Type B pancreatic cell (in vitro differentiated cells): ENCODE results near the gene RAD51B. TPM values are rescaled to one million over a fixed set of nuclear protein-coding genes. Genes with fewer than 3 reads are reported as not detected.

Experiments
- DNase-seq: peaks from one replicate; pipeline ENCODE4 v3.0.0; 2021; ENCODE audit warnings: mixed read lengths; ENCODE audit not compliant: unreplicated experiment; ENCODE audit errors: extremely low spot score
- H3K27ac Mint-ChIP-seq: 2 replicates; pipeline ENCODE4 v1.8.0; 2021; ENCODE audit warnings: mild to moderate bottlenecking, mixed read lengths
- H3K27me3 Mint-ChIP-seq: 2 replicates; pipeline ENCODE4 v1.8.0; 2021; ENCODE audit warnings: mixed read lengths
- H3K36me3 Mint-ChIP-seq: 2 replicates; pipeline ENCODE4 v1.8.0; 2021; ENCODE audit warnings: mixed read lengths
- H3K4me1 Mint-ChIP-seq: one replicate; pipeline ENCODE4 v1.8.0; 2021; ENCODE audit warnings: mixed read lengths; ENCODE audit not compliant: unreplicated experiment
- H3K4me3 Mint-ChIP-seq: 2 replicates; pipeline ENCODE4 v1.8.0; 2021; ENCODE audit warnings: mild to moderate bottlenecking, mixed read lengths
- H3K9me3 Mint-ChIP-seq: 2 replicates; pipeline ENCODE4 v1.8.0; 2021; ENCODE audit warnings: mixed read lengths
- total RNA-seq: library from RNA; stranded (reverse); gene quantifications from 2 replicates; pipeline ENCODE4 v1.2.1, GENCODE V29; 2021; ENCODE audit warnings: low replicate concordance
- TF ChIP-seq, protein P1 (sequence below): fragments of 200-600 bp; sonication (generic); conservative IDR thresholded peaks from 2 replicates; pipeline ENCODE4 v1.5.0; 2021; ENCODE audit warnings: antibody characterized with exemption, mild to moderate bottlenecking

The RAD51B gene
- total RNA-seq, 1 donor from 2014 or later = 27.3 TPM

DNA sequence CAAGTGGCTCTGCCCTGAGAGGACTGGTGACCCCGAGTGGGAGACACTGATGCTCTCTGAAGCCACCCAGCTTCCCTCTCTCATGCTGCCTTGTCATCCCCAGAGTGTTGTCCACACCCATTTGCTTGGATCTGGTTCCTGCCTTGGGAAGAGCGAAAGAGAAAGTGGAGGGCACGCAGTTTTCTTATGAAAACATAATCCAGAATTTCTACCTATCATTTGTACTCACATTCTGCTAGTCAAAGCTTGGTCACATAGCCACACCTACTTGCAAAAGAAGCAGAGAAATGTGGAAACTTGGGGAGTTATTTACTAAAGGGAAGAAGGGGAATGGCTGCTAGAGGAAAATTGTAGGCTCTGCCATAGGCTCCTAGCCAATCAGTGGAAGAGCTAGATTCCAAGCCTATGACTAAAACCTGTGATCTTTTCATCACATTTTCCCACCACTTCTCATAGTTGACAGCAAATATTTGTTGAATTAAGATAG, 647.0 kb downstream of the RAD51B start:
- H3K27me3 Mint-ChIP-seq = no peaks in the 10 kb centered on the region
- DNase-seq = no peak
- peaks cover 60% of the 10 kb centered on the region for H3K4me1 Mint-ChIP-seq
- H3K4me3 Mint-ChIP-seq = peak overlapping the region; percentile 42
- H3K27ac Mint-ChIP-seq = peak overlapping the region; percentile 94
- TF ChIP-seq, protein P1, sequence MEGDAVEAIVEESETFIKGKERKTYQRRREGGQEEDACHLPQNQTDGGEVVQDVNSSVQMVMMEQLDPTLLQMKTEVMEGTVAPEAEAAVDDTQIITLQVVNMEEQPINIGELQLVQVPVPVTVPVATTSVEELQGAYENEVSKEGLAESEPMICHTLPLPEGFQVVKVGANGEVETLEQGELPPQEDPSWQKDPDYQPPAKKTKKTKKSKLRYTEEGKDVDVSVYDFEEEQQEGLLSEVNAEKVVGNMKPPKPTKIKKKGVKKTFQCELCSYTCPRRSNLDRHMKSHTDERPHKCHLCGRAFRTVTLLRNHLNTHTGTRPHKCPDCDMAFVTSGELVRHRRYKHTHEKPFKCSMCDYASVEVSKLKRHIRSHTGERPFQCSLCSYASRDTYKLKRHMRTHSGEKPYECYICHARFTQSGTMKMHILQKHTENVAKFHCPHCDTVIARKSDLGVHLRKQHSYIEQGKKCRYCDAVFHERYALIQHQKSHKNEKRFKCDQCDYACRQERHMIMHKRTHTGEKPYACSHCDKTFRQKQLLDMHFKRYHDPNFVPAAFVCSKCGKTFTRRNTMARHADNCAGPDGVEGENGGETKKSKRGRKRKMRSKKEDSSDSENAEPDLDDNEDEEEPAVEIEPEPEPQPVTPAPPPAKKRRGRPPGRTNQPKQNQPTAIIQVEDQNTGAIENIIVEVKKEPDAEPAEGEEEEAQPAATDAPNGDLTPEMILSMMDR = no peak
- H3K9me3 Mint-ChIP-seq = peaks cover 16% of the 10 kb centered on the region
- peaks cover 7% of the 10 kb centered on the region for H3K36me3 Mint-ChIP-seq

DNA sequence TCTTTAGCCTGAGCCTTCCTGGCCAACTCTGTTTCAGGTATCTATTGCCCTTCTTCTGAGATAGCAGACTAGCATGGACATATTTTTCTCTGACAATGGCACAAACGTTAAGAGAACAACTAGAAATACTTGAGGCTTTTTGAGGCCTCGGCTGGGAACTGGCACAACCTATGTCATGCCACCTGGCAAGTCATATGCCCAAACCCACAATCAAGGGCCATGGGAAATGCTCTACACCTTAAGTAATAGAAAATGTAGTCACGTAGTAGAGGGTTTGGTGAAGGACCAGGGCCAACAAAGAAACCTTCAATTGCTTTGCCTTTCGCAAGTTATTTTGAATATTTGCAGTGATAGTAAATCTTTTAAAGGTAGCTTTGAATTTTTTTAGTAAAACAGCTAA, 647.8 kb downstream of the RAD51B start:
- no peak for DNase-seq
- Mint-ChIP-seq H3K36me3 (peaks cover 7% of the 10 kb centered on the region), H3K27me3 (no peaks in the 10 kb centered on the region), H3K4me3 (no peak overlapping the region), H3K9me3 (peaks cover 10% of the 10 kb centered on the region), H3K27ac (peak overlapping the region; percentile 94), H3K4me1 (peaks cover 58% of the 10 kb centered on the region)
- TF ChIP-seq, protein P1 = no peak

DNA sequence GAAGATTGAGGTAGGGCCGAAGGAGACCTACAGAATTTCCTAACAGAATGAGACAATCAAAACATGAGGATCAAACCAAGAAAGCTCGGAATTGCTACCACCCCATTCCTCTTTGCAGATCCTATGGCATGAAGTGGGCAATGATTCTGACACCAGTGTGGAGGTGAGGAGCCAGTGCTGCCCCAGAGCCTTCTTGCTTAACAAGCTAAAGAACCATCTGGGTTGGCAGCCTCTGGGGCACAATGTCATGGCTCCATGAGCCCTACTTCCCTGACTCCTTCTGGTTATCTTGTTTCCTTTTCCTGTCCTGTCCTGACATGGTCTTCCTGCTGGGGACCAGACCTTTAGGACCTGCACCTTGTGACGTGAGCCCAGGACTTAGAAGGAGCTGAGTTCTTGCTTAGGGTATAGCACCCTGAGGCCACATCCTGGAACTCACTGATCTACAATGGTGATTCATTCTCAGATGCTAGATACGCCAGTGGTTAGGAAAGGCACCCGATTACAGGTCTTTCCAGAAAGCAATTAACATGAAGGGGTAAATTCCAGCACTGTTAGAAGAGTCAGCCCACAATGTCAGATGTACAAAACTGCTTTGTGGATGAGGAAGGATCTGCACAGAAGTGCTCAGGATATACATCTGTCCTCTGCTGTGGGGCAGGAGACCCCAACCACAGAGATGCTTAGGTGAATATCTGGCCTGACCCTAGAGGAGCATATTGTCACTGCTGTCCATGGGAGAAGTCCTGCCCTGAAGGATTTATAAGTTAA, 649.0 kb downstream of the RAD51B start:
- H3K36me3 Mint-ChIP-seq = peaks cover 7% of the 10 kb centered on the region
- peak overlapping the region; percentile 56 for H3K4me3 Mint-ChIP-seq
- H3K9me3 Mint-ChIP-seq = peaks cover 10% of the 10 kb centered on the region
- peaks cover 64% of the 10 kb centered on the region for H3K4me1 Mint-ChIP-seq
- TF ChIP-seq, protein P1 = no peak
- no peak for DNase-seq
- no peaks in the 10 kb centered on the region for H3K27me3 Mint-ChIP-seq
- H3K27ac Mint-ChIP-seq = peak overlapping the region; percentile 94

DNA sequence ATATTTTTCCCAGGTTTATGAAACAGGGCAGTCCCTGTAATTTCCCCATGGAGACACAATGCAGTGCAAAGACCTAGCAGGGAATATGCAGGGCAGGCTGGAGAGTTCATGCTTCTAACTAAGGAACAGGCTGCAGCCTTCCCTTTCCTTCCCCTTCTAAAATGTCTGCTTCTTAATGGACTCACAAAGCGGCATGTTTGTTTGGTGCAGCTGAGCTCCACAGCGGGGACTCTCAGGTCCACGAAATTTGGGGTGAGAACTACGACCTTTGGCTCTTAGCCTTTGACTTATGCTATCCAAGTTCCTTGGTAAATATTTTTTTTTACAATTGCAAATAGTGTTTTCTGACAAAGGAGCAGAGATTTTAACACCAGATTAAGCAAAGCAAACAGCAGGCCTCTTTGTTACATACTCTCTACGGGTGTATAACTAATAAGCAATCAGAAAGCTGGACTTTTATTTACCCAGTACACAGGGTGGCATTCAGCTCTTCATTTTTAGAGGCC, 649.7 kb downstream of the RAD51B start:
- Mint-ChIP-seq H3K9me3 (peaks cover 5% of the 10 kb centered on the region), H3K27me3 (no peaks in the 10 kb centered on the region), H3K27ac (peak overlapping the region; percentile 94), H3K4me3 (peak overlapping the region; percentile 13), H3K36me3 (peaks cover 7% of the 10 kb centered on the region), H3K4me1 (peaks cover 66% of the 10 kb centered on the region)
- TF ChIP-seq, protein P1 = no peak
- DNase-seq = no peak

DNA sequence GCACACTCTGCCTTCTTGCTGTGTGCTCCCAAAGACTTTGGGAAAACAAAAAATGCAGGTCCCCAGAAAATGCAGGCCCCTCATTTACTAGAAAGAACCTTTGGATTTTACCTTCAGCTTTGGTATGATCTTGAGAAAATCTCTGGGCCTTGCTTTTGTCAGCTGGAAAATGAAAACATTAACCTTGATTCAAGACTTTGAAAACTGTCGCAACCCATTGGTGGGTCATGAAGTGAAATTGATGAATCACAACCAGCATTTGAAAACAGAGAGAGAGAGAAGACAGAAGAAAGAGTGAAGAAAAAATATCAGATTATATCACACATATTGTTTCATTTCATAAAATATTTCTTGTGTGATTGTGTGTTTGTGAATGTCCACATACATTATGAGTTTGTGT, 650.8 kb downstream of the RAD51B start:
- H3K4me3 Mint-ChIP-seq = no peak overlapping the region
- no peaks in the 10 kb centered on the region for H3K27me3 Mint-ChIP-seq
- H3K36me3 Mint-ChIP-seq = peaks cover 7% of the 10 kb centered on the region
- TF ChIP-seq, protein P1 = no peak
- H3K4me1 Mint-ChIP-seq = peaks cover 64% of the 10 kb centered on the region
- no peak for DNase-seq
- H3K9me3 Mint-ChIP-seq = peaks cover 4% of the 10 kb centered on the region
- peak overlapping the region; percentile 28 for H3K27ac Mint-ChIP-seq
